Prostate gland (tissue), 2 donors: ENCODE results near the gene CRELD1. TPM values are rescaled to one million over a fixed set of nuclear protein-coding genes. Genes with fewer than 3 reads are reported as not detected.

Experiments
- DNase-seq: peaks from one replicate; pipeline ENCODE4 v3.0.0-alpha.2; 2019; ENCODE audit warnings: low spot score
- H3K27ac ChIP-seq, 2 donors: fragments of 200-600 bp; sonication (generic); 2 replicates each; pipeline ENCODE4 v1.5.1; 2017 to 2019
- H3K27me3 ChIP-seq: fragments of 200-600 bp; sonication (generic); replicated peaks from 2 replicates; pipeline ENCODE4 v1.5.1; 2019; ENCODE audit not compliant: insufficient read depth
- H3K36me3 ChIP-seq, 2 donors: fragments of 200-600 bp; sonication (generic); 1 replicate in 1 of 2; 2 replicates in 1 of 2; pipeline versions ENCODE4 v1.5.1 to v1.8.1; 2017 to 2019
- H3K4me1 ChIP-seq: fragments of 200-600 bp; sonication (generic); replicated peaks from 2 replicates; pipeline ENCODE4 v1.5.1; 2019
- H3K4me3 ChIP-seq, 2 donors: fragments of 200-600 bp; sonication (generic); 2 replicates each; pipeline ENCODE4 v1.5.1; 2017 to 2019
- H3K9me3 ChIP-seq: fragments of 200-600 bp; sonication (generic); 2 replicates; pipeline ENCODE4 v1.5.1; 2017
- CTCF ChIP-seq, 4 experiments: fragments of 200-600 bp in 2 of 4; fragments of 450-650 bp in 2 of 4; sonication (generic) in 2 of 4; IDR thresholded peaks; 1 replicate in 3 of 4; 2 replicates in 1 of 4; pipeline ENCODE4 v1.5.1; 2016 to 2019; ENCODE audit warnings: antibody characterized with exemption in 4 of 4, mild to moderate bottlenecking in 2 of 4, moderate library complexity in 2 of 4
- POLR2A ChIP-seq: fragments of 450-650 bp; IDR thresholded peaks from one replicate; pipeline ENCODE4 v1.6.1; 2016; ENCODE audit warnings: antibody characterized with exemption, mild to moderate bottlenecking
- POLR2AphosphoS5 ChIP-seq: sonication (generic); formaldehyde crosslinking; IDR thresholded peaks from one replicate; pipeline ENCODE4 v1.6.1; 2017; ENCODE audit warnings: antibody characterized with exemption
- WGBS: methylation state at CpG from one replicate; pipeline ENCODE4 v1.1.5; 2018; 5-methylcytosine and 5-hydroxymethylcytosine counted together
- intact Hi-C: fragments of 100-400 bp; cut with DNase I; formaldehyde crosslinking; loops from one replicate; pipeline ENCODE4 v1.14.2; 2022
- total RNA-seq, 2 donors: library from RNA; depleted of rRNA; stranded (reverse); fragments of >200 nt; gene quantifications; one replicate each; pipeline ENCODE4 v1.1.0, GENCODE V29; 2016

Gene CRELD1
- total RNA-seq, 2 donors from 2014 or later: 46.9 to 64.9 TPM

DNA sequence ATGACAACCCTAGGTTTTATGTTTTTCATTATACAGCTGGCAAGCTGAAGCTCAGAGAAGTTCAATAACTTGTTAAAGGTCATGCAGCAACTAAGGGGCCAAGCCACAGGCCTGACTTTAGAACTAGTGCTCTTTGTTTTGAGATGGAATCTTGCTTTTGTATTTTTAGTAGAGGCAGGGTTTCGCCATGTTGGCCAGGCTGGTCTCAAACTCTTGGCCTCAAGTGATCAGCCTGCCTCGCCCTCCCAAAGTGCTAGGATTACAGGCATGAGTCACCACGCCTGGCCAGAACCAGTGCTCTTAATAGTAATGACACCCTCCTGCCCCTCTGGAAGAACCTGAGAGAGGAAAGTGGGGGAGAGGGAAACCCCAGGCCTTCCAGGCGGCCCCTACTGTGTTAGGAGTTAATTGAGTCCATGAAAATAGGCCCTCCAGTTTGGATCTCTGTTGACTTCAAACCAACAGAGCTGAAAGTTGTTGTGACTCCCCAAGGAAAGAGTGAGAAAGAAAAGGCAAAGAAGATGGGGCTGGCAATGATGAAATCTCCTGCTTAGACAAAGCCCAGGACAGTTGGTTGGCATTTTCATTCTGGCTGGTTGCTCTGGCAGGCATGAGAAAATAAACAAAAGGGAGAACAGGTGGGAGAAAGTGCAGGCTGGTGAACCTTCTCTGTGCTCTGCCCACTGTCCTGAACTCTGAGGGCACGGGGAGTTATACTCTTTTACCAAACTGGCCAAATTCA lies 22.1 kb downstream of the CRELD1 start:
- H3K27ac ChIP-seq: peak overlapping the region; percentile 21 to 58
- no peaks in the 10 kb centered on the region for H3K4me1 ChIP-seq
- TF ChIP-seq POLR2A (no peak), CTCF (IDR thresholded peaks at IDR 0.05) (no peak), POLR2AphosphoS5 (no peak)
- intact Hi-C loops: no loop called here
- no peaks in the 10 kb centered on the region for H3K9me3 ChIP-seq
- 78% methylated on average over 5 of the region's 5 CpGs for WGBS
- H3K27me3 ChIP-seq: no peaks in the 10 kb centered on the region
- no peak for DNase-seq
- H3K4me3 ChIP-seq: no peak overlapping the region
- no peaks in the 10 kb centered on the region for H3K36me3 ChIP-seq

- Histone ChIP-seq H3K4me3 (no peak overlapping the region), H3K4me1 (no peaks in the 10 kb centered on the region), H3K9me3 (no peaks in the 10 kb centered on the region), H3K36me3 (no peaks in the 10 kb centered on the region), H3K27me3 (no peaks in the 10 kb centered on the region), H3K27ac (no peak overlapping the region)
- WGBS: 51% methylated on average over 5 of the region's 5 CpGs
- no peak for TF ChIP-seq POLR2AphosphoS5
- no peak for TF ChIP-seq POLR2A
- no peak for TF ChIP-seq CTCF (IDR thresholded peaks at IDR 0.05)
- DNase-seq: no peak
- intact Hi-C loops: no loop called here
Measured at GRCh38 chr3:9957214-9957613, 23.6 kb downstream of the CRELD1 start.

DNA sequence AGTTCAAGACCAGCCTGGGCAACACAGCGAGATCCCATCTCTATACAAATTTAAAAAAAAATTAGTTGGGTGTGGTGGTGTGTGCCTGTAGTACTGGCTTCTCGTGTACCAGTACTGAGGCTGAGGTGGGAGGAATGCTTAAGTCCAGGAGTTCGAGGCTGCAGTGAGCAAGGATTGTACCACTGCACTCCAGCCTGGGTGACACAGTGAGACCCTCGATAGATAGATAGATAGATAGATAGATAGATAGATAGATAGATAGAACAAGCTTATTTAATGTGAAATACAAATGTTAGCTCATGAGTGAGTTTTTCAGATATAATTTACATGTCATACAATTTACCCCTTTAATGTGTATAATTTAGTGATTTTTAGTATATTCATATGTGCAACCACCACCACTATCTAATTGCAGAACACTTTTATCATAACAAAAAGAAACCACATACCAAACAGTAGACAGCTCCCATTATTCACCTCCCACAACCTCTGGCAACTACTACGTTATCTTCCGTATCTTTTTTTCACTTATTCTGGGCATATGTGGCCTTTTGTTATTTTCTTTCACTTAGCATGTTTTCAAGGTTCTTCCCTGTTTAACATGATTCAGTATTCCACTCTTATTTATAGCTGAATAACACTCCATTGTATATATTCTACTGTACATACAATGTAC lies 31.7 kb downstream of the CRELD1 start:
- no peaks in the 10 kb centered on the region for H3K27me3 ChIP-seq
- H3K36me3 ChIP-seq: no peaks in the 10 kb centered on the region
- TF ChIP-seq POLR2AphosphoS5 (no peak), POLR2A (no peak), CTCF (IDR thresholded peaks at IDR 0.05) (no peak)
- no peak for DNase-seq
- H3K27ac ChIP-seq: no peak overlapping the region
- H3K4me3 ChIP-seq: no peak overlapping the region
- no peaks in the 10 kb centered on the region for H3K4me1 ChIP-seq
- intact Hi-C loops: no loop called here
- no peaks in the 10 kb centered on the region for H3K9me3 ChIP-seq
- 90% methylated on average over 6 of the region's 6 CpGs for WGBS

DNA sequence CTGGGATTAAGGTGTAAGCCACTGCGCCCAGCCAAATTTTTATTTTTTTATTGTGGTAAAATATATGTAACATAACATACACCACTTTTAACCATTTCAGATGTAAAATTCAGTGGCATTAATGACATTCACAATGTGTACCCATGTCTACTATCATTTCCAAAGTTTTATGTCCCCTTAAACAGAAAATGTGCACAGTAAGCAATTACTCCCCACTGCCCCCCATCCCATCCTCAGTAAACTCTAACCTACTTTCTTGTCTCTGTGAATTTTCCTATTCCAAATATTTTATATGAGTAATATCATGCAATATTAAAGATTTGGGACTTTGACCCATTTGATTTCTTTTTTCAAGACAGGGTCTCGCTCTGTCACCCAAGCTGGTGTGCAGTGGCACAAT lies 33.2 kb downstream of the CRELD1 start:
- 96% methylated on average over 2 of the region's 2 CpGs for WGBS
- no peak overlapping the region for H3K27ac ChIP-seq
- no peaks in the 10 kb centered on the region for H3K36me3 ChIP-seq
- H3K27me3 ChIP-seq: no peaks in the 10 kb centered on the region
- H3K4me3 ChIP-seq: no peak overlapping the region
- DNase-seq: no peak
- TF ChIP-seq POLR2A (no peak), POLR2AphosphoS5 (no peak), CTCF (IDR thresholded peaks at IDR 0.05) (no peak)
- no peaks in the 10 kb centered on the region for H3K9me3 ChIP-seq
- intact Hi-C loops: no loop called here
- H3K4me1 ChIP-seq: no peaks in the 10 kb centered on the region

DNA sequence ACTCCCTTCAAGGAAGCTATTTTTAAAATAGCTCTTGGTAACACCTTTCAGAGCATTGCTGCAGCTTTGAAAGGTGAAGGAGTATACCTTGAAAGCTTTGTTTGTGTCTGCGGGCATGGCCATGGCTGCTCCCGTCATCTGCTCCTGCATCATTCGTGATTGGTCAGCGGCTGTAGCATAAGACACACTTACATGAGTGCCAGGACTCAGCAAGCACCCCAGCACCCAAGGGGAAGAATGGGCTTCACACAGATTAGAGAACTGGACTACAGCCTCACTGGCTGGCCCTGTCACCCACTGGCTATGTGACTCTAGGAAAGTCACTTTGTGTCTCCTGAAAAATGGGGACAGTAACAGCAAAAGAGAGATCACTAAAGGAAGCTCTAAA lies 36.0 kb downstream of the CRELD1 start:
- 100% methylated on average over 4 of the region's 4 CpGs for WGBS
- intact Hi-C loops: no loop called here
- peaks cover 5 to 7% of the 10 kb centered on the region in 2 donors for H3K36me3 ChIP-seq

More for the DNA sequence above, 36.0 kb downstream of the CRELD1 start:
- TF ChIP-seq POLR2AphosphoS5 (no peak), CTCF (IDR thresholded peaks at IDR 0.05) (no peak), POLR2A (no peak)
- no peaks in the 10 kb centered on the region for H3K4me1 ChIP-seq
- no peak overlapping the region for H3K4me3 ChIP-seq
- peak overlapping the region; percentile 59 to 69 for H3K27ac ChIP-seq
- DNase-seq: no peak
- H3K9me3 ChIP-seq: no peaks in the 10 kb centered on the region
- H3K27me3 ChIP-seq: no peaks in the 10 kb centered on the region
